ENCODE measurements around the gene AADACL4.
"Not testable (repeated sequence)": the region's sequence is repeated elsewhere in the genome, so short reads cannot be mapped to it uniquely, and the experiment has no call there.

Gene AADACL4

GRCh38 chr1:12709696-12710095 is 65.8 kb downstream of the AADACL4 start:
- no peak for FAIRE-seq
- no peak for TF ChIP-seq TAF1 (IDR thresholded peaks at IDR 0.05; ENCODE audit: borderline replicate concordance, low read depth, low read length)
- no peak for TF ChIP-seq POLR2A (IDR thresholded peaks at IDR 0.05; ENCODE audit: low read depth, low read length)
- DNase-seq (ENCODE audit: insufficient read length), result no peak

- DNase-seq (ENCODE audit: insufficient read length) (no peak), FAIRE-seq (no peak)
- TF ChIP-seq POLR2A (IDR thresholded peaks at IDR 0.05; ENCODE audit: low read depth, low read length) (no peak), TAF1 (IDR thresholded peaks at IDR 0.05; ENCODE audit: borderline replicate concordance, low read depth, low read length) (no peak), POLR2AphosphoS5 (IDR thresholded peaks at IDR 0.05; ENCODE audit: low read depth, low read length) (no peak)
Observed at GRCh38 chr1:12711536-12711935, 67.7 kb downstream of the AADACL4 start.

GRCh38 chr1:12712076-12712475 is 68.2 kb downstream of the AADACL4 start:
- DNase-seq (ENCODE audit: insufficient read length) (no peak), FAIRE-seq (no peak)
- TF ChIP-seq POLR2AphosphoS5 (IDR thresholded peaks at IDR 0.05; ENCODE audit: low read depth, low read length), result no peak
- TF ChIP-seq POLR2A (IDR thresholded peaks at IDR 0.05; ENCODE audit: low read depth, low read length), result no peak
- no peak for TF ChIP-seq TAF1 (IDR thresholded peaks at IDR 0.05; ENCODE audit: borderline replicate concordance, low read depth, low read length)

- FAIRE-seq (no peak), DNase-seq (ENCODE audit: insufficient read length) (no peak)
- no peak for TF ChIP-seq POLR2AphosphoS5 (IDR thresholded peaks at IDR 0.05; ENCODE audit: low read depth, low read length)
- TF ChIP-seq TAF1 (IDR thresholded peaks at IDR 0.05; ENCODE audit: borderline replicate concordance, low read depth, low read length), result no peak
- no peak for TF ChIP-seq POLR2A (IDR thresholded peaks at IDR 0.05; ENCODE audit: low read depth, low read length)
Observed at GRCh38 chr1:12712929-12713328, 69.0 kb downstream of the AADACL4 start.

GRCh38 chr1:12713651-12714050 is 69.8 kb downstream of the AADACL4 start:
- FAIRE-seq; DNase-seq (ENCODE audit: insufficient read length): not testable (repeated sequence)

GRCh38 chr1:12714710-12715475 is 71.0 kb downstream of the AADACL4 start:
- FAIRE-seq, result no peak

GRCh38 chr1:12715896-12716437 is 72.1 kb downstream of the AADACL4 start, which contains the start of gene AADACL3:
AADACL3 (plus strand) TSS chr1:12716110; CDS start chr1:12716177, 67 bp downstream.
- no peak for DNase-seq (ENCODE audit: insufficient read length)
- no peak for FAIRE-seq
- no peak for TF ChIP-seq TAF1 (IDR thresholded peaks at IDR 0.05; ENCODE audit: borderline replicate concordance, low read depth, low read length)
- TF ChIP-seq POLR2A (IDR thresholded peaks at IDR 0.05; ENCODE audit: low read depth, low read length), result no peak
- TF ChIP-seq POLR2AphosphoS5 (IDR thresholded peaks at IDR 0.05; ENCODE audit: low read depth, low read length), result no peak

More at GRCh38 chr1:12714710-12715475, 71.0 kb downstream of the AADACL4 start:
- no peak for DNase-seq (ENCODE audit: insufficient read length)
- no peak for TF ChIP-seq POLR2AphosphoS5 (IDR thresholded peaks at IDR 0.05; ENCODE audit: low read depth, low read length)
- no peak for TF ChIP-seq POLR2A (IDR thresholded peaks at IDR 0.05; ENCODE audit: low read depth, low read length)
- TF ChIP-seq TAF1 (IDR thresholded peaks at IDR 0.05; ENCODE audit: borderline replicate concordance, low read depth, low read length), result no peak

Measured in GM12892 (cell line).